WERI-Rb-1 (cell line): ENCODE data around the gene SLC6A17.

Experiments
- DNase-seq: peaks from one replicate; pipeline ENCODE4 v3.0.0-alpha.2; 2020
- H3K27ac ChIP-seq: fragments of 250-450 bp; sonication (Bioruptor Pico); 2 replicates; pipeline ENCODE4 v1.5.1; 2020; ENCODE audit warnings: mild to moderate bottlenecking, moderate library complexity
- H3K27me3 ChIP-seq: fragments of 250-450 bp; sonication (Bioruptor Pico); 2 replicates; pipeline ENCODE4 v1.5.1; 2021; ENCODE audit warnings: mild to moderate bottlenecking, low read depth, moderate library complexity; ENCODE audit not compliant: insufficient read depth, severe bottlenecking
- H3K36me3 ChIP-seq: fragments of 250-450 bp; sonication (Bioruptor Pico); 2 replicates; pipeline ENCODE4 v1.5.1; 2020; ENCODE audit warnings: mild to moderate bottlenecking, moderate library complexity
- H3K4me3 ChIP-seq: 2 replicates; pipeline ENCODE4 v1.5.1; 2011; ENCODE audit warnings: low read depth, mild to moderate bottlenecking, control low read depth, low read length
- H3K9me3 ChIP-seq: fragments of 250-450 bp; sonication (Bioruptor Pico); 2 replicates; pipeline ENCODE4 v1.5.1; 2021; ENCODE audit warnings: mild to moderate bottlenecking, moderate library complexity; ENCODE audit not compliant: severe bottlenecking
- TF ChIP-seq, protein P1 (sequence below): IDR thresholded peaks from 2 replicates; pipeline ENCODE4 v1.5.1; 2011; ENCODE audit warnings: low read depth, mild to moderate bottlenecking, control low read depth, inconsistent platforms, low read length

The SLC6A17 gene

DNA sequence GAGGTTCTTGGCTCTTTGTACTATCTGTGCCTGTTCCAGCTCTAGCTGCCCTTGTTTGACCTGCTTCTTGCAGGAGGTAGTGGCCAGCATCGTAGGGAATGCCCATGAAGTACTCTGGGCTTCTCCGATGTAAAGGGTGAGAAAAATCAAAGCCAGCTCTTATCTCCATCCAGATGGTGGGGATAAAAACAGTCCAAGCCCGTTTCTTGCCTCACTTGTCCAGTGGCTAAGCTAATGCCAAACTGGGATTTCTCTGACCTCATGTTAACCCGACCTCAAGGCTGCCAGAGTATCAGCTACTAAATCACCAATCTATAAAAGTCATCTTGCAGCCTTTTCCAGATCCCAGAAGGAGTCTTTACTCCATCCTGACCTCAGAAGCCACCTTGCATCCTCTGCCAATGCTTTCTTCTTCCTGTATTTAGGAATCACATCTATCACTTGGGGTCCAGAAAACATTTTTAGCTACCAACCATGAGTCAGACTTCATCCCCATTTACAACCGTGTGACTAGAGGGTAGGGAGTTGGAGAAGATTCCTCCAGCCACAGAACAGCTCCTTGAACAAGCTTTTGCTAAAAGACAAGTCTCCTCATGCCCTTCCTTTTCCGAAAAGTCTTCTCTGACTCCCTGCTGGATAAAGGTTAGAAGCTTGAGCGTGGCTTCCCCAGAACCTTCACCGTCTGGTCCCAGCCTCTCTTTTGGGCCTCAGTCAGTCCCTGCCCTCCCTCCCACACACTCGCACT is 95.8 kb downstream of the SLC6A17 start:
- Histone ChIP-seq H3K9me3 (no peaks in the 10 kb centered on the region), H3K27me3 (no peaks in the 10 kb centered on the region), H3K36me3 (no peaks in the 10 kb centered on the region), H3K4me3 (no peak overlapping the region), H3K27ac (no peak overlapping the region)
- TF ChIP-seq, protein P1, sequence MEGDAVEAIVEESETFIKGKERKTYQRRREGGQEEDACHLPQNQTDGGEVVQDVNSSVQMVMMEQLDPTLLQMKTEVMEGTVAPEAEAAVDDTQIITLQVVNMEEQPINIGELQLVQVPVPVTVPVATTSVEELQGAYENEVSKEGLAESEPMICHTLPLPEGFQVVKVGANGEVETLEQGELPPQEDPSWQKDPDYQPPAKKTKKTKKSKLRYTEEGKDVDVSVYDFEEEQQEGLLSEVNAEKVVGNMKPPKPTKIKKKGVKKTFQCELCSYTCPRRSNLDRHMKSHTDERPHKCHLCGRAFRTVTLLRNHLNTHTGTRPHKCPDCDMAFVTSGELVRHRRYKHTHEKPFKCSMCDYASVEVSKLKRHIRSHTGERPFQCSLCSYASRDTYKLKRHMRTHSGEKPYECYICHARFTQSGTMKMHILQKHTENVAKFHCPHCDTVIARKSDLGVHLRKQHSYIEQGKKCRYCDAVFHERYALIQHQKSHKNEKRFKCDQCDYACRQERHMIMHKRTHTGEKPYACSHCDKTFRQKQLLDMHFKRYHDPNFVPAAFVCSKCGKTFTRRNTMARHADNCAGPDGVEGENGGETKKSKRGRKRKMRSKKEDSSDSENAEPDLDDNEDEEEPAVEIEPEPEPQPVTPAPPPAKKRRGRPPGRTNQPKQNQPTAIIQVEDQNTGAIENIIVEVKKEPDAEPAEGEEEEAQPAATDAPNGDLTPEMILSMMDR, result no peak
- DNase-seq, result peak; percentile 50

DNA sequence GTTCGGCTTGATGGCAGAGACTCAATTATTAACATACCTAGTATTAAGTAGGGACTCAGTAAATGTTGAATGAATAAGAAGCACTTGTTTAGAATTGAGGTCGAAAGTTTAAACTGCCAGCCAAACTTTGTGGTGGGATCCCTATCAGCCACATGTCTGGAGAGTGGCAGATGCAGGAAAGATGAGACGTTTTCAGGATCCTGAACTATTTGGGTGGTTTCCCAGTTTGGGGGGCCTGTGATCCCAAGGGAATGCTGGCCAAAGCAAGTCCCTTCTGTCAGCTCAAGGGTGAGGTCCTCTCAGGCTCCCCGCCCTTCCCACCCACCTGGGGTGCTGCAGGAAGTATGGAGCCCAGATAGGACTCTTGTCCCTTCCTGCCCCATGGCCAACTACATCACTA is 98.5 kb downstream of the SLC6A17 start:
- DNase-seq, result no peak
- TF ChIP-seq, protein P1, result no peak
- Histone ChIP-seq H3K27me3 (no peaks in the 10 kb centered on the region), H3K27ac (no peak overlapping the region), H3K36me3 (no peaks in the 10 kb centered on the region), H3K4me3 (no peak overlapping the region), H3K9me3 (no peaks in the 10 kb centered on the region)

GRCh38 chr1:110249256-110249655 is 99.0 kb downstream of the SLC6A17 start:
- Histone ChIP-seq H3K27ac (peak overlapping the region; percentile 73), H3K9me3 (no peaks in the 10 kb centered on the region), H3K4me3 (no peak overlapping the region), H3K36me3 (no peaks in the 10 kb centered on the region), H3K27me3 (no peaks in the 10 kb centered on the region)
- DNase-seq, result peak; percentile 59
- TF ChIP-seq, protein P1, result no peak

DNA sequence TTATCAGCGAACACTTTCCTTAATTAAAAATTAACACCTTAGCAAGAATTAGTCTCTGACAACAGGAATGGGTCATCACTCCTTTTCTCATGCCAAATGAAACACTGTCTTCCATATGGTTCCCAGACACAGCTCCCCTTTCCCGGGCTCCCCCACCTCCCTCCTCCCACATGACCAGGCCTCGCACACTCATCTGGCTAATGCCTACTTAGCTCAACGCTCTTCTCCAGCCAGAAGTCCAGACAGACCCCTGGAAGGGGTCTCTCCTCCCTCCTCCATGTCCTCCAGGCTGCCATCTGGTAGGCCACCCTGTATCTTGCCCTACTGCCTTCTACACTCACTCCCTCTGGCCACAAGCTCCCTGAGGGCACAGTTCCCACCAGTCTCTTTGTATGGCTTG is 99.7 kb downstream of the SLC6A17 start:
- peak; percentile 88 for DNase-seq
- TF ChIP-seq, protein P1, result no peak
- H3K27ac ChIP-seq, result peak overlapping the region; percentile 73
- H3K4me3 ChIP-seq, result no peak overlapping the region
- H3K9me3 ChIP-seq, result no peaks in the 10 kb centered on the region
- H3K36me3 ChIP-seq, result no peaks in the 10 kb centered on the region
- H3K27me3 ChIP-seq, result no peaks in the 10 kb centered on the region

DNA sequence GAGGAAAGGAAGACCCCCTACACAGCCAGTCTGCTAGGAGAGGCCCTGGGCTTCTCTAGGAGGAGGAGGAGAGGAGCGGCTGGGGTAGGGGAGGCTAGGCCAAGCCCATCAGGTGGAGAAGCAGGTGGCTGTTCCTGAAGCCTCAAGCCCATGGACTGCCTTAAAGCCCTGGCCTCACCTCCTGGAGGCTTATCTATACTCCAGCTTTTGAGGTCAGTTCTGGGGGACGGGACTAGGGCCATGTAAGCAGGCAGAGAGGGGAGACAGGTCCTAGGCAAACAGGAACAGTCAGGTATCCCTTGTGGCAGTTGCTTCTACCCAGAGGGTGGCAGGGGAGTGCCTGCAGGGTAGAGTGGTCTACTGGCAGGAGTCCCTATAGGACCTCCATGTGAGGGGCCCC is 100.5 kb downstream of the SLC6A17 start:
- H3K9me3 ChIP-seq, result no peaks in the 10 kb centered on the region
- H3K27ac ChIP-seq, result peak overlapping the region; percentile 73
- H3K27me3 ChIP-seq, result no peaks in the 10 kb centered on the region
- H3K36me3 ChIP-seq, result no peaks in the 10 kb centered on the region
- no peak for DNase-seq
- TF ChIP-seq, protein P1, result no peak
- H3K4me3 ChIP-seq, result no peak overlapping the region
